GM21717 (cell line): ENCODE results near the gene FHL3.
A peak's percentile ranks its signal among the peaks of the same experiment; 100 is the strongest.
"Not testable (repeated sequence)": the region's sequence is repeated elsewhere in the genome, so short reads cannot be mapped to it uniquely, and the experiment has no call there.

Experiments
- ATAC-seq: cut with Tn5 transposase; IDR thresholded peaks from one replicate; pipeline ENCODE4 v1.9.1; 2021; ENCODE audit warnings: mild to moderate bottlenecking, moderate library complexity; ENCODE audit not compliant: unreplicated experiment

Gene FHL3

DNA sequence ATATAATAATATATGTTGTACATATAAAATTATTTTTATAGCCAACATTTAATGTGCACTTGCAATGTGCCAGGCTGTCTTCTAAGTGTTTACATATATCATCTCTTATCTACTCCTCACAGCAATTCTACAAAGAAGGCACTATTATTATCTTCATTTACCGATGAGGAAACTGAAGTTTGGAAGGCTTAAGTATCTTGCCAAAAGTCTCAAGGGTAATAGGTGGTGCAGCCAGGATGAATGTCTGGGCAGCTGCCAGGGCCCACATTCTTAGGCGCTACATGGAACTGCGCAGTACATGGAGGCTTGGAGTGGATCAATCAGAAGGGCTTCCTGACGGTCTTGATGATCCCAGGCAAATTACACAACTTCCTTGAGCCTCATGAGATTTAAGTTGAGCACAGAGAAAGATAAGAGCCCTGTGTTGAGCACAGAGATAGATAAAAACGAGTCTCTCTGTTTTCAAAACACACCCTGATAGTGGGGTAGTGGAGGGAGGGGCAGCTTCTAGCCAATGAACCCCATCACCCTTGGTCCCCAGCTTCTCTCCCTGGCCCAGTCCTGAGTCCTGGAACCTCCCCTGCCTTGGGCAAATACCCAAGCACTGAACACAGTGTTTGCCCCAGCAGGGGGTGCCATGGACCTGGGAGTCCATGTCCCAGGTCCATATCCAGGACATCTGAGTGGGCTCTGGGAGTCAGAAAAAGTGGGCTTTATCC, 32.1 kb upstream of the FHL3 start:
- ATAC-seq, result no peak

DNA sequence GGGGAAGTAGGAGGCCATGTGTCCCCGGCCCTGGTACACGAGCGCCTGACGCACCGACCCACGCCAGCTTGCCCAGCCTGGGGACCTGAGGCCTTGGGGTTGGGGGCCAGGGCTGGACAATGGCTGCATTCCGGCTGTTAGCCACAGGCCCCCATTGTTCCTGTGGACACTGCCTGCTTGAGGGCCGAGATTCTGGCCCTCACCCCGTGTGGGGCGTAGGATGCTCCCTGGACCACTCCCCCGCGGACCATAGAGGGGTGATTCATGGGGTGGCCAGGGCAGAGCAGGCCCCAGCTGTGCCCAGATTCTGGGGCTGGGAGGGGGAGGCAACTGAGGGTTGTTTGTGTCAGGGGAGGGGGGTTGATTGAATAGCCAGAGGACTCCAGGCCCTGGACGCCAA, 29.6 kb upstream of the FHL3 start:
- ATAC-seq, result no peak

DNA sequence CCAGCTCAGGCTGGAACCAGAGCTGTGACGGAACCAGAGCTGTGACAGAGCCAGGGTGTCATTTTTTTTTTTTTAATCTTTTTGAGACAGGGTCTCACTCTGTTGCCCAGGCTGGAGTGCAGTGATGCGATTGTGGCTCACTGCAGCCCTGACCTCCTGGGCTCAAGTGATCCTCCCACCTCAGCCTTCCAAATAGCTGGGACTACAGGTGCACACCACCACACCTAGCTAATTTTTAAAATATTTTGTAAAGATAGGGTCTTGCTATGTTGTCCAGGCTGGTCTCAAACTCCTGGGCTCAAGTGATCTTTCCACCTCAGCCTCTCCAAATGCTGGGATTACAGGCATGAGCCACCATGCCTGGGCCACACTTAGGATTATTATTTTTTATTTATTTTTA, 27.7 kb upstream of the FHL3 start:
- ATAC-seq, result not testable (repeated sequence)

DNA sequence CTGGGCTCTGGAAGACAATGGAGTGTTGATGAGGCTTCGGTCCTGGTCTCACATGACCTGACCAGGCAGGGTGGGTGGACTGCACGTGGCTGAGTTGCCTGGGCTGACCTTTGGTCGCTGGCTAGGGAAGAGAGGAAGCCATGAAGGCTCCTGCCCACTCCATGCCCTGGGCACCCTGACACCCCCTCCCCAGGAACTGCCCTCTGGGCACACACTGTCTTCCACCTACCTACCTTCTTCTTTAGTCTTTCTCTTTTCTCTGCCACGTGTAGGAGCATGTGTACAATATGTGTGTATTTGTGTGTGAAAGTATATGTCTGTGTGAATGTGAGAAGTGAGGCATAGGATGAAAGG, 26.2 kb upstream of the FHL3 start:
- ATAC-seq, result no peak

DNA sequence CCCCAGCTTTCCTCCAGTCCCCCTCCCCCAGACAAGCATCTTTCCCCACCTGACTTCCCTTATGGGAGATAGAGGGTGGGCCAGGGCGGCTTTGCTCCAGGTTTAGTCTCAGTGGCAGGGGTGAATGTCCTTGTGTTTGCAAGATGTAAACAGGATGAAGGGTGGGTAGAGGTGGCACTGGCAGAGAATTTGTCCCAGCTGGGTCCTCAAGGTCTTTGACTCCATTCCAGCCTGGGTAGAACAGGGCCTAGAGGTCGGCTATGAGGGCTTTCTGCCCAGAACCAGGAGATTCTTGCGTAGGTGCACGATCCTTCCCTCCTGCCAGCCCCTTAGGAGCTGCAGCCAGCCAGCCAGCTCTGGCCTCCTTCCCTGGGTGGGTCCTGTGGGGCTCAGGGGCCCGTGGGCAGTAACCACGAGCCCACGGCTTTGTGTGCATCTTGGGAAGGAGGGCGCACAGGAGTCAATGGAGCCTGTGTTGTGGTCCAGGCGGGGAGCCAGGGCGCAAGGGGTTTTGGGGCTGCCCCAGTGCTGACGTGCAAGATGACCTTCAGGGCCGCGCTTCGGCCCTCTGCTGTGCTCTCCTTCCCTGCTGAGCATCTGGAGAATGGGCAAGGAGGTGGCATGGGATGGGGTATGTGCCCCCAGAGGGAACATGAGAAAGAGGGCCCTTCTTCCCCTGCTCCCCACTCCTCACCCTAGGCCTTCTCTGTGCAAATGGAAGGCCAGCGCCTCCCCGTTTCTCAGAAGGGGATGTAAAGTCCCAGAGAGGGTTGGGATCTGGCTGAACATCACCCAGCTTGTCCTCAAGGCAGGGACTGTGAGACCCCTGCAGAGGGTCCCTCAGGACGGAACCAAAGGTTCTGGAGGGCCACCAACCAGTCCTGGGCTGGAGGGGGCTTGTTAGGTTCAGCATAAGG, 25.5 kb upstream of the FHL3 start:
- ATAC-seq, result no peak

DNA sequence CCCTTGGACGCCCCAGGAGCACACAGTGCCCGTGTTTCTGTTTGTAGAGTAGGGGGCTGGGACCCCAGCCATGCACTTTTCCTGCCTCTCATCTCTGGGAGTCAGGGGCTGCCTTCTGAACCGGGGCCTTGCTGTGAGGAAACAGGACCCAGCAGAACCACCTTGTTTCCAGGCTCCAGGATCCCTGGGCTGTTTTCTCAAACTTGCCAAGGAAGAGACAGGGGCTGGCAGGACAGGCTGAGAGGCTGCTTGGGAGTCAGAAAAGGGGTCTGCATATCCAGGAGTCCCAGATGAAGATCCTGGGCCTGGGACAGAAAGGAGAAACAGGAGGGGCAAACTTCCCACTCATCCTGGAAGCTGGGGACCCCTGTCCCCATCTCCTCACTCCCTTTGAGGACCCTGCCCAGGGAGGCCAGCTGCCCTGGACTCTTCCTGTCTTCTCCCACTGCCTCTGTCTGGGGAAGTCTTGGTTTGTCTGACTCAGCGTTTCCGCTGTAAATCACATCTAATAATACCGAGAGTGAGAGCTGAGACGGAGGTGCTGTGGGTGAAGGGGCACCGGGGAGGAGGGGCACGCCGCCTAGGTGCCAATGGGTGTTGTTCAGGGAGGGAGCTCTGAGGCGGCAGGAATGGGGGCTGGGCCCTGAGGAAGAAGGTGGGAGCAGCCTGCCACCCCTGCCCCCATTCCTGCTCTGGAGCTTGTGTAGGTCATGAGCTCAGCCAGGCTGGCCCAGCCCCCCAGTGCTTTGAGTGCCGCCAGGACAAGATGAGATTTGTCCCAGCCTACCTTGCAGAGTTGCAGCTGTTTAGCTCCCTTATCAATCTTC, 24.6 kb upstream of the FHL3 start:
- ATAC-seq, result peak; percentile 40

DNA sequence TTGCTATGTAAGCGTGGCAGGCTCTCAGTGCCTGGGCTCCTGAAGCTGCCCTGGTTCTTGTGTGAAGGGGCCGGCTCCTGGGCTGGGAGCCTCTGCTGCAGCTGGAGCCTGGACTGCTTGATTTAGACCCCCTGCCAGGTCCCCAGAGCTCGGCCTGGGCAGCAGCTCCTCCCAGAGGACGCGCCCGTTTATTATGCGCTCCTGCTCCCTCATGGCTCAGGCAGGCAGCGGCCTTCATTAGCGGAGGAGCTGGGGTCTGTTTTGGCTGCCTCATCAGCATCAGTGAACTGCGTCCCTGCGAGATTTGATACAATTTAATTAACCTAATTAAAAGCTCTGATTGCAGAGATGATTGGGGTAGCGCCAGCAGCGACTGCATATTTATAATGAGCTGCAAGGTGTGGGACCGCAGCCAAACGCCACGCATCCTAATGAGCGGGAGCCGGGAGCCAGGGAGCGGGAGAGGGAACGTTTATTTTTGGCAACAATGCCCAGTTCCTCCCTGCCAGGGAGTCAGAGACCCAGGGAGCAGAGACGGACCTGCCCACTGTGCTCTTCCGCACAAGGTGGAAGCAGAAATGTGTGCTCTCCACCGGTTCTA, 23.9 kb upstream of the FHL3 start:
- ATAC-seq, result no peak

DNA sequence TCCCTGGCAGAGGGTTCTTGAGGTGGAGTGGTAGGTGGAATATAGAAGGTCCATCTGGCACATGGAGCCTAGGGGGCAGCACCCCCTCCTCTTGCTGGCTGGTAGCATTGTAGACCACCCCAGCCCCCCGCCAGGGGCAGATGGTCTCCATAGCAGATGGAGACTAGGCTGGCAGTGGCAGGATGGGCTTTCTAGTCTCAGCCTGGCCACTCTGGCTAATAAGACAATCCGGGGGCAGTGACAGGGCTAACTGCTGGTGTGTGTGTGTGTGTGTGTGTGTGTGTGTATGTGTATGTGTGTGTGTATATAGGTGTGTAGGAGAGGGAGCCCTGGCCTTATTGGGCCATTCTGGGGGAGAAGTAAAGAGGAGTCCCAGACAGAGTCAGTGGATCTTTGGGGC, 23.4 kb upstream of the FHL3 start:
- no peak for ATAC-seq

DNA sequence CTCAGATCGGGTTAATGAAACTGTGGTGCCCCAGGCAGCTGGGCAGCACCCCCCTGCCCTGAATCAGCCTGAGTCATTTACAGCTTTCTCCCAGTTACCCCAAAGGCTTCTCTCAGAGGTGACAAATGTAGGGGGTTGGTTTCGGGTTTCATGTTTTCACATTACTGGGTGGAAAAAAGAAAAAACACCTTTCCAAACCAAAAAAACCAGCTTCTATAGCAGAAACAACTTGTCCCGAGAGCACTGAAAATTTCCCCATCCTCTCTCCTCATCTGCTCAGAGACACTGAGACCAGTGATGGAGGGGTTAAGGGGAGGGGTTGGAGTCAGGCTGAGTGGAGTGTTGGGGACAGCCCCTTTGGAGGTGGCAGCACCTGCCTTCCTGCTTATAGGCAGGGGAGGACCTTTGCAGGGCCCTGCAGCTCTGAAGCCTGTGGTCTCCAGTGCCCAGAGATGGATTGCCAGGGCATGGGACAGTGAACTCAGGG, 22.8 kb upstream of the FHL3 start:
- ATAC-seq, result peak; percentile 65

DNA sequence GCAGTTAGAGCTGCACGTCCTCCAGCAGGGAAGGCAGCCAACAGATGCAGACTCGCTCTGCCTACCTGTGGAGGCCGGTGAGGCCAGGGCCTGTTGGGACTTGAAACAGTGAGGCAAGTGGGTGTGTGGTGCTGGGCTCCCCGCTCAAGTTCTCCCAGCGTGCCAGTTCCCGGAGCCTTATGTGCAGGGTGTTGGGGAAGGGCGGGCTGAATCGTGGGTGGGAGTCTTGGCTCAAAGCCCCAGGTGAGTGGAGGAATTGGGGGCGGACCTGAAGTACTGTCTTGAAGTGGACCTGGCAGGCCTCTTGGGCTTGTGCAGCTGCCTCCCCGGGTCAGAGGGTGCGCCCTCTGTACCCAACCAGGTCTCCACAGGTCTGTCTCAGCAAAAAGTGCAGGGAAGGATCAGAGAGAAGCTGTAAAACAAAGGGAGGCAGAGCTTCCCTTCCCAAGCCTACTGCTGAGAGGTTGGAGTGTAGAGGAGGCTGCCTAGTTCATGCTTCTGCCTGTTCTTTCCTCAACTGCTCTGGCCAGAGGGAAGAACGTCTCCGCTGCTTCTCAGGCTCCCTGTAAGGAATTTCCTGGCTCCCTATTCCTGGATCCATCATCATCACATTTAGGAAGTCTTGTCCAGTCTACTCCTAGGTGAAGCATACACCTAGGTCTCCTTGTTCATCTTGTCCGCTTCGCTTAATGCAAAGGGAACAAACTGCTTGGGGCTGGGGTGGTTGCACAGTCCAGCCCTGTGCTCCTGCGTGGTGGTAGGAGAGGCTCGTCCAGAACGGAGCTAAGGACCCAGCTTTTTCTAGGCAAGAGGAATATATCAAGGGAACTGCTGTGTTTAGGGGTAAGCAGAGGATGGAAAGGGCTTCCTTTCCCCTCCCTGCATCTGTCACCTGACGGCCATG, 22.1 kb upstream of the FHL3 start:
- no peak for ATAC-seq

DNA sequence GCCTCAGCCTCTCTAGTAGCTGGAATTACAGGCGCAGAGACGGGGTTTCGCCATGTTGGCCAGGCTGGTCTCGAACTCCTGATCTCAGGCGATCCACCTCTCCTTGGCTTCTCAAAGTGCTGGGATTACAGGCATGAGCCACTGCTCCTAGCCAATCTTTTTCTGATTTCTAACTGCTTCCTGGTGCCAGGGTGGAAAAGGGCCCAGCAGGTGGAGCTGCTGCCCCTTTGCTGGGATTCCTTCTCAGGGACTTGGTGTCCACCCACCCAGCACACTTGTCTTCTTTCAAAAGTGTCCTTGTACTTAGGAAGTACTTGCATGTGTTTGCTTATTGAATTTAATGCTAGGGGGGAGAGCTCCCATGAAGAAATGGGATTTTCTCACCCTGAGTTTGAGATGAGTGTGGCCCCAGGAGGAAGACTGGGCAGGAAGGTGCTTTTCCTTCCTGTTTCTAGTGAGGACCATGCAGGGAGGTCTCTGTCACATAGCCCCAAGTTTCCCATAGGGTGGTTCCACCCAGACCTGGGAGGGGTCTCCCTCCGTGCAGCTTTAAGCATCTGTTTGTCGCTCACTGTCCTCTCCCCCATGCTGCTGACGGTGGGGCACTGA, 21.4 kb upstream of the FHL3 start:
- no peak for ATAC-seq

DNA sequence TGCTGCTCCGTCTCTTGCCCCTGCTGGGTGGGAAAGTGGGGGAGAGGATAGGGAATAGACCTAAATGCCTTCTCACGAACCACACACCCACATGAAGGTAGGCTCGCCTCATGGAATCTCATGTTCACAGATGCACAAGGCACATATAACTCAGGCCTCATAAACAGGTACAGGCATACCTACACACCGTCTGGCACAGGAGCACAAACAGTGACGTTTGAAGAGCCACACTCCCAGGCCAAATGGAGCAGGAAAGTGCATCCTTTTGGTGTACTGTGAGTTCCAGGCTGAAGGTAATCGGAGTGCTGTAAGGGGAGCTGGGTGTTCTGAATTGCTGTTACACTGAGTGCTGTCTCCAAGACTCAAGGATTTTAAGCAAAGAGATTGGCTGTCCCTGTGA, 20.4 kb upstream of the FHL3 start:
- ATAC-seq, result no peak

DNA sequence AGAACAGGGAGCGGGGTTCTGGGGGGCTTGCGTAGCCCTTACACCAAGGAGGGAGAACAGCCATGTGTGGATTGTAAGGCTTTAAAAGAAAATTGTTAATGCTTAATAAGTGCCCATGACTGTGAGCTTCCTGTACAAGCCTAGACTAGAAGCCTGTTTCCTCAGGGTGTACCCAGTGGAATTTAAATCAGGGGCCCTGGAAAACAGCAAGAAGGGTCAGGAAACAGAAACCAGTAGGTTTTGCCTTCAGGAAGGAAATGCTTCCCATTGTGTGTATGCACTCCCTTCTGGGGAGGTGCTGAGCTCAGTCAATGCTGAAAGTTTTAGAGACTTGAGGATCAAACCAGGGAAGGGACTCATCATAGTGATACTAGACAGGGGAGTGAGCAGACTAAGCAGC, 19.9 kb upstream of the FHL3 start:
- ATAC-seq, result no peak

DNA sequence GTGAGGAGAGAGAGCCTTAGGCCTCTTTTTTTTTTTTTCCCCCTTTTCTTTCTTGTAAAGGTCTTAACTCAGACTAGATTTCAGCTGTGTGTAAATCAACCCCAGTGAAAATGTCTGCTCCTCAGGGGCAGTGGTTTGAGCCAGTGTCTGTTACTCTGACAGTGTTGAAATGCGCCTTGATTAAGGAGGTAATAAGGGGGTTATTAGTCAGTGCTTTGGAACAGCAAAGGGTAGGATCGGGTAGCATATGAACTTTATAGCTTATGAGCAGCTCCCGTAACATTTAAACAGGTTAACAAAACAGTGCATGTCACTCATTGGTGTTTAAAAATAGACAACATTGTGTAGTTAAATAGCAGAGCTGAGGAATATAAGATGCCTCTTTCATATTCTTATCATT, 17.5 kb upstream of the FHL3 start:
- no peak for ATAC-seq

DNA sequence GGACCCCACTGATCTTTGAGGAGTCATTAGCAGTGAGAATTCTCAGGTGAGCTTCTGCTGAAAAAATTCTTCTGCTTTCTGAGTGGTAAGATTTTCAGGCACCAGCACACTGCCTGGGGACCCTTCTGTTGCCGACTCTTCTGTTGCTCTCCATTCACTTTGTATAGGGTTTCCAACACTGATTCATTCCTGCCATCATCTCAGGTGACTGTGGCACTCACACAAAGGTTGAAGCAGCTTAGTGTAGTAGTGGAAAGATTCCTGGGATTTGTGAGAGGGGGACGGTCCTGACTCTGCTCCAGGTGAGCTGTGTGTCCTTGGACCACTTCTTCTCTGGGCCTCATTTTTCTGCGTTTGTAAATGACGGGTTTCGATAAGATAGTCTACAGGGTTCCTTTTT, 16.7 kb upstream of the FHL3 start:
- ATAC-seq, result no peak

DNA sequence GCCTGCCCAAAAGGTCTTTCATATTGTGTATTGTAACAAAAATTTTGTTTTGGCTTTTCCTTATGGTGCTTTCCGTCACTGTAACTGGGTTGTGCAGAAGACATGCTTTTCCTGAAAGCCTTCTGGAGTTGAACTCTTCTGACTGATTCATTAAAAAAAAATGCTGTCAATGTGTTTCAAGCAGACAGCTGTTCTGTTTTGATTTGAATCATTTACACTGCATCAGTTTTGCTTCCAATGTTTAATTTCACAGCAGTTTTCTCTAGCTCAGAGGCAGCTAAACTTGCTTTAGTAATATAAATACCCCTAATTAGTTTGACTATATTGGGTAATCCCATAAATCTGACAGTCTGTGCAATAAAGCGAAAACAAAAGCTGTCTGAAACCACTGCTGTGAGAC, 15.1 kb upstream of the FHL3 start:
- no peak for ATAC-seq

DNA sequence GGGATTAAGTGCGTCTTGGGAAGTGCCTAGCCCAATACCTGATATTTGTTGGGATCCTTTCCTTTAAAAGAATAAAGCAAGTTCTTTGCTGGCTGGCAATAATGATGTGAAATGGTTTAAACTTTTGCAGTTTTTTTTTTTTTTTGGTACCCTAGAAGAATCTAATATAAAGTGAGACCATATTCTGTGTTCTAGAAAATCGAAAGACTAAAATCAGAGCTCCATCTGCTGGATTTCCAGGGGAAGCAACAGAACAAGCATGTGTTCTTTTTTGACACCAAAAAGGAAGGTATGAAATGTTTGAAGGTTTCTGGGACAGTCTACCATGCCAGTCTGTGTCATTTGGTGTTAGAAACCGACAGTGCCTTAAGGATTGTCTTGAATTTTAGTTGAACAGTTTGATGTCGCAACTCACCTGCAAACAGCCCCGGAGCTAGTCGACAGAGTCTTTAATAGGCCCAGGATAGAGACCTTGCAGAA, 13.6 kb upstream of the FHL3 start:
- no peak for ATAC-seq

DNA sequence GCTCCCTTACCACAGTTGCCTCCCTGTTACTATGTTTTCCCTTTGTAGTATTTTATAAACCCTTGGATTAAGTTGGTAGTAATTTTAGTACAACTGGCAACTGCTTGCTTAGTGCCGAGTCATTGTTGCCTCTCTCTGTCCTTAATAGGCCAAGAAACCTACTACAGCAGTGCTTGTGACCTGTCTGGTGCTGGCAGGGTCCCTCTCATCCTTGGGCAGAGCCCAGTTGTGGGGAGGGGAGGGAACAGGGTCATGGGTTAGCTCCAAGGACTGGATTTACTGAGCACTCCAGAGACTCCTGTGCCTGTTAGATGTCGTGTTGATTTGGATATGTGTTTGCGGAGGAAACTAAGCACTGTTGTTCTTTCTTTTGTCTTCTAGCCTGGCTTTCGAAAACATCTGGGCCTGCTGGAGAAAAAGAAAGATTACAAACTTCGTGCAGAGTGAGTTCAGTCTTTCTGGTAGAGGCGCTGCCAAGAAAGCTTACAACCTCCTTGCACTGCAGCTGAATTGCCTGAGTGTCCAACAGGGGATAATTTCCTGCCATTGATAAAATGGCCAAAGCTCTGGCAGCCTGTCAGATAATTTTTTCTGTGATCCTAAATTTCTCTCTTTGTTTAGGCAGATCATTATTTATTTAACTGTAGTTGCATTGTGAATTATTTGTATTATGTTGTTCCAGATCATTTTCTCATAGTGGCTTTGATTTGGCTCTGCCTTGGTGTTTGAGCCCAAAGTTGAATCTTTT, 10.8 kb upstream of the FHL3 start:
- no peak for ATAC-seq
